GM12878 (cell line): Measurements from ENCODE around the gene ZXDC. TPM values are rescaled to one million over a fixed set of nuclear protein-coding genes. Genes with fewer than 3 reads are reported as not detected.

Source experiments
- ATAC-seq: fragments of 200-7000 bp; cut with Tn5 transposase; 3 replicates; pipeline ENCODE4 v1.9.1; 2020; ENCODE audit warnings: mild to moderate bottlenecking, moderate library complexity
- BruUV-seq: library from RNA; stranded (reverse); fragments of 400-500 nt; replicated peaks from 2 replicates; lab custom pipeline; 2021; lab: Mats Ljungman, UMichigan
- CTCF ChIA-PET: fragments of 300-600 bp; sonication (Branson Sonifier 250); formaldehyde crosslinking; extraction: SDS; loops from one replicate; lab custom pipeline; 2021; ENCODE audit warnings: inconsistent platforms; lab: Yijun Ruan, JAX
- POLR2A ChIA-PET: fragments of 350-600 bp; formaldehyde crosslinking; extraction: SDS; loops from one replicate; lab custom pipeline; 2021; ENCODE audit warnings: inconsistent platforms; lab: Charles Lee
- RAD21 ChIA-PET: fragments of 300-600 bp; sonication (Branson Sonifier 250); formaldehyde crosslinking; loops from one replicate; lab custom pipeline; 2023; ENCODE audit warnings: antibody characterized with exemption; ENCODE audit not compliant: unreplicated experiment; lab: Charles Lee
- SMC1A ChIA-PET: fragments of 300-600 bp; sonication (Branson Sonifier 250); formaldehyde crosslinking; loops from one replicate; lab custom pipeline; 2023; ENCODE audit not compliant: unreplicated experiment, uncharacterized antibody; lab: Charles Lee
- DNase-seq: peaks from one replicate; pipeline ENCODE4 v3.0.0-alpha.2; 2011; ENCODE audit warnings: low read depth, low spot score
- FAIRE-seq: peaks from 3 replicates; lab custom pipeline; 2011; peaks lifted over from hg19 to GRCh38; lab: Jason Lieb, UNC
- H2AFZ ChIP-seq: 2 replicates; pipeline ENCODE4 v1.6.0; 2011; ENCODE audit warnings: low read depth, low read length, control low read depth; ENCODE audit not compliant: control insufficient read depth
- H3K27ac ChIP-seq: 2 replicates; pipeline ENCODE4 v1.5.1; 2011; ENCODE audit warnings: control low read depth; ENCODE audit not compliant: control insufficient read depth, insufficient read depth
- H3K27me3 ChIP-seq, 2 experiments: replicated peaks in 1 of 2; 2 replicates each; pipeline versions ENCODE4 v1.6.0 to v1.6.1; 2011; ENCODE audit warnings: low read length in 1 of 2; ENCODE audit not compliant: control insufficient read depth in 2 of 2, insufficient read depth in 2 of 2
- H3K36me3 ChIP-seq, 2 experiments: 2 replicates each; pipeline ENCODE4 v1.5.1; 2011; ENCODE audit warnings: low read length in 1 of 2; ENCODE audit not compliant: control insufficient read depth in 2 of 2, insufficient read depth in 2 of 2
- H3K4me1 ChIP-seq: 2 replicates; pipeline ENCODE4 v1.6.1; 2011; ENCODE audit warnings: mild to moderate bottlenecking, low read length, moderate library complexity, mixed read lengths; ENCODE audit not compliant: control insufficient read depth, insufficient read depth
- H3K4me2 ChIP-seq: 2 replicates; pipeline ENCODE4 v1.6.0; 2011; ENCODE audit warnings: control low read depth; ENCODE audit not compliant: control insufficient read depth, insufficient read depth
- H3K4me3 ChIP-seq: fragments of 200-600 bp; sonication (generic); 2 replicates; pipeline ENCODE4 v1.5.1; 2016
- H3K79me2 ChIP-seq: 2 replicates; pipeline ENCODE4 v1.6.0; 2011; ENCODE audit warnings: low read length; ENCODE audit not compliant: control insufficient read depth, insufficient read depth
- H3K9ac ChIP-seq: 2 replicates; pipeline ENCODE4 v1.8.0; 2011; ENCODE audit warnings: low read length, control low read depth, mixed read lengths; ENCODE audit not compliant: control insufficient read depth, insufficient read depth
- H3K9me3 ChIP-seq: replicated peaks from 3 replicates; pipeline ENCODE4 v1.5.1; 2011; ENCODE audit warnings: mild to moderate bottlenecking, low read length; ENCODE audit not compliant: control insufficient read depth, insufficient read depth
- H4K20me1 ChIP-seq: 2 replicates; pipeline ENCODE4 v1.6.0; 2011; ENCODE audit not compliant: control insufficient read depth, insufficient read depth
- BMI1 ChIP-seq: fragments of 450-650 bp; IDR thresholded peaks from 2 replicates; pipeline ENCODE4 v1.6.1; 2016; ENCODE audit warnings: mild to moderate bottlenecking, moderate library complexity, borderline replicate concordance
- CEBPB ChIP-seq, 2 experiments: fragments of 150-350 bp in 1 of 2; IDR thresholded peaks; 2 replicates each; pipeline ENCODE4 v1.6.1; 2012 to 2014; ENCODE audit warnings: low read depth in 2 of 2, low read length in 2 of 2, borderline replicate concordance in 1 of 2, inconsistent platforms in 1 of 2
- CHD1 ChIP-seq: IDR thresholded peaks from 2 replicates; pipeline ENCODE4 v1.6.1; 2012; ENCODE audit warnings: low read depth, low read length, improper control_type of control experiment
- EP300 ChIP-seq, 2 experiments: fragments of 150-350 bp in 1 of 2; IDR thresholded peaks; 2 replicates each; pipeline ENCODE4 v1.6.1; 2011 to 2012; ENCODE audit warnings: low read depth in 2 of 2, low read length in 2 of 2, borderline replicate concordance in 1 of 2, improper control_type of control experiment in 1 of 2, inconsistent platforms in 1 of 2; ENCODE audit not compliant: control insufficient read depth in 1 of 2
- ESRRA ChIP-seq: IDR thresholded peaks from 2 replicates; pipeline ENCODE4 v1.6.1; 2012; ENCODE audit warnings: mild to moderate bottlenecking, low read length, improper control_type of control experiment
- HDAC6 ChIP-seq: fragments of 200-600 bp; sonication (generic); IDR thresholded peaks from one replicate; pipeline ENCODE4 v1.8.0; 2017; ENCODE audit warnings: antibody characterized with exemption; ENCODE audit not compliant: unreplicated experiment
- IKZF2 ChIP-seq, 2 experiments: fragments of 450-650 bp; IDR thresholded peaks; 2 replicates each; pipeline ENCODE4 v1.6.1; 2017; ENCODE audit warnings: mild to moderate bottlenecking in 2 of 2, moderate library complexity in 2 of 2
- MEF2A ChIP-seq: IDR thresholded peaks from 2 replicates; pipeline ENCODE4 v1.6.1; 2011; ENCODE audit warnings: low read depth, mild to moderate bottlenecking, low read length, moderate library complexity; ENCODE audit not compliant: insufficient read depth
- NFYA ChIP-seq: IDR thresholded peaks from 2 replicates; pipeline ENCODE4 v1.6.1; 2011; ENCODE audit warnings: low read depth, mild to moderate bottlenecking, low read length, improper control_type of control experiment, borderline replicate concordance
- RBBP5 ChIP-seq: fragments of 200-600 bp; sonication (generic); conservative IDR thresholded peaks from 2 replicates; pipeline ENCODE4 v1.6.1; 2016
- SIN3A ChIP-seq: IDR thresholded peaks from 2 replicates; pipeline ENCODE4 v1.6.1; 2012; ENCODE audit warnings: low read depth, low read length, improper control_type of control experiment
- SMAD1 ChIP-seq: fragments of 450-650 bp; IDR thresholded peaks from 2 replicates; pipeline ENCODE4 v1.6.1; 2018; ENCODE audit warnings: mild to moderate bottlenecking, low read depth; ENCODE audit not compliant: partially characterized antibody
- TARDBP ChIP-seq: IDR thresholded peaks from 2 replicates; pipeline ENCODE4 v1.6.1; 2016; ENCODE audit warnings: borderline replicate concordance
- TBL1XR1 ChIP-seq: IDR thresholded peaks from 2 replicates; pipeline ENCODE4 v1.6.1; 2012; ENCODE audit warnings: low read depth, low read length, improper control_type of control experiment
- WGBS: methylation state at CpG from one replicate; pipeline ENCODE4 v1.1.6; 2016; ENCODE audit warnings: low lambda C conversion rate; ENCODE audit not compliant: insufficient replicate concordance, insufficient coverage; ENCODE audit errors: missing lambda C conversion rate; 5-methylcytosine and 5-hydroxymethylcytosine counted together
- in situ Hi-C: fragments of 300-500 bp; cut with MboI; formaldehyde crosslinking; loops from 9 replicates; pipeline ENCODE4 v1.14.3; 2018; ENCODE audit warnings: mixed read lengths
- intact Hi-C: fragments of 100-400 bp; cut with micrococcal nuclease; formaldehyde crosslinking; loops from one replicate; pipeline ENCODE4 v1.14.2; 2022; ENCODE audit not compliant: unreplicated experiment
- polyA plus RNA-seq, 11 experiments: library from polyadenylated mRNA; depleted of rRNA in 4 of 11; unstranded in 6 of 11; stranded (reverse) in 5 of 11; fragments of >200 nt; fragmentation: Nextera tagmentation in 4 of 11; fragmentation: Illumina TruSeq in 1 of 11; extraction: Ambion mirVana in 4 of 11; extraction: Trizol in 1 of 11; gene quantifications; 1 replicate in 1 of 11; 2 replicates in 10 of 11; pipeline versions ENCODE4 v1.2.1 to v1.2.3, GENCODE V29; 2011 to 2016; ENCODE audit warnings: inconsistent platforms in 2 of 11, missing spikeins in 2 of 11, low read depth in 1 of 11
- total RNA-seq, 4 experiments: library from RNA; depleted of rRNA in 3 of 4; stranded (reverse); fragments of >200 nt in 3 of 4; fragmentation: Illumina TruSeq in 1 of 4; extraction: Trizol in 1 of 4; gene quantifications; 2 replicates each; pipeline versions ENCODE4 v1.2.1 to v1.2.3, GENCODE V29; 2013 to 2021

Gene ZXDC
- total and polyA plus RNA-seq, 10 of the 15 experiments (the other 5 are each of a cell fraction or from before 2014, with no cell fraction given) = 0.72 to 15.3 (median 8.5) TPM

DNA sequence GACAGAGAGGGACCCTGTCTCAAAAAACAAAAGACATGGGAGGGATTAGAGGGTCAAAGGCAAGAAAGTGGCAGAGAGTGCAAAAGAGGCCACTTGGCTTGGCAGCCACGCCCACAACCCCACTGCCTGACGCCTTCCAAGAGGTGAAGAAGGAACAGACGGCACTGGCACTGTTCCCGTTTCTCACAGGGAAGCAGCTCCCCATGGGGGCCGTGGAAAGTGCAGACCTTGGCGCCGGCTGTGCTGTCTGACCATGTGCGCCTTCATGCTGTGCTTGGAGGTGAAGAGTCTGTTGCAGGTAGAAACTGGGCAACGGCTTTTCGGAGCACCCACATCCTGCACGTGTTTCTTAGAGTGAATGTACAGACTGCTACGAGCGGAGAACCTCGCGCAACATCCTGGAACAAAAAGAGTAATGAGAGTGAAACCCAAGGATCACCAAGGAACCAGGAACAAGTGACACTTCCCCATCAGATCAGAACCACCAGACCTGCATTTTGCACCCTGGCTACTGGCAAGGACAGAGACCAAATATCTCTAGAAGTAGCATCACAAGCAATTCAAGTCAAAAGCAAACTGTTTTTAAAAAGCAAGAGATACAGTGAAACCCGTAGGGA, 9.7 kb downstream of the ZXDC start:
- FAIRE-seq (no peak), ATAC-seq (no peak), DNase-seq (no peak)
- H3K4me2 ChIP-seq = no peak overlapping the region
- no peaks in the 10 kb centered on the region for H3K79me2 ChIP-seq
- CTCF ChIA-PET = no interaction called here
- no peak overlapping the region for H3K27ac ChIP-seq
- H3K4me3 ChIP-seq = no peak overlapping the region
- H3K27me3 ChIP-seq = no peaks in the 10 kb centered on the region
- no peaks in the 10 kb centered on the region for H3K4me1 ChIP-seq
- H3K36me3 ChIP-seq = peaks cover 33 to 39% of the 10 kb centered on the region in 2 experiments
- POLR2A ChIA-PET = interaction anchor here (0.9 kb wide), 1 partner anchor 9 kb away, joined by 3 read pairs; no protein-coding TSS in a partner anchor
- WGBS = 95% methylated on average over 16 of the region's 16 CpGs
- RAD21 ChIA-PET = no interaction called here
- BruUV-seq = no TSS peak
- intact Hi-C loops (no loop called here), in situ Hi-C loops (no loop called here)
- SMC1A ChIA-PET = no interaction called here
- peaks cover 3% of the 10 kb centered on the region; the same call in 1 of the 2 replicates for H4K20me1 ChIP-seq
- TF ChIP-seq BMI1 (no peak), CHD1 (no peak), EP300 (IDR thresholded peaks at IDR 0.05; ENCODE audit: borderline replicate concordance in 1 of 2, control insufficient read depth in 1 of 2, low read depth in 2 of 2, low read length in 2 of 2) (no peak)
- no peak overlapping the region for H3K9ac ChIP-seq
- no peak overlapping the region for H2AFZ ChIP-seq
- no peaks in the 10 kb centered on the region for H3K9me3 ChIP-seq

DNA sequence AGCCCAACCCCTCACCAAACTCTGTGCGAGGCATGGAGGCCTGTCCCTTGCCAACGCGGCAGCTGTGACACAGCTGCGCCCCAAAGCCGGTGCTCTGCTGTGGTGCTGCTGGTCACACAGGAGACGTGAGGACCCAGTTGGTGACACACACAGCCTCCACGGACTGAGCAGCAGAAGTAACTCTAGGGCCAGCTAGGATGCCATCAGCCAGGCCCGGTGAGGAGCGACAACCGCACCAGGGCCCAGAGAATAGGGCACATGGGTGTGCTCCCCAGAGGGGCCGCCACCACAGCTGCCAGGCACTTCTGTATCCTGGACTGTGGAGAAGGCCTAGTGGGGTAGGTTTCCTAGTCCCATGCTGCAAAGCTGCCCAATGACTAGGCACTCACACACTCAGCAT, 10.7 kb downstream of the ZXDC start:
- Histone ChIP-seq H3K9me3 (no peaks in the 10 kb centered on the region), H2AFZ (no peak overlapping the region), H3K36me3 (peaks cover 35 to 39% of the 10 kb centered on the region in 2 experiments), H3K27me3 (no peaks in the 10 kb centered on the region), H3K4me1 (no peaks in the 10 kb centered on the region), H4K20me1 (peaks cover 3% of the 10 kb centered on the region; the same call in 1 of the 2 replicates), H3K4me3 (no peak overlapping the region), H3K4me2 (no peak overlapping the region), H3K79me2 (no peaks in the 10 kb centered on the region), H3K9ac (no peak overlapping the region), H3K27ac (no peak overlapping the region)
- CTCF ChIA-PET = no interaction called here
- ATAC-seq = no peak
- BruUV-seq = no TSS peak
- 99% methylated on average over 11 of the region's 11 CpGs for WGBS
- intact Hi-C loops = no loop called here
- DNase-seq = no peak
- SMC1A ChIA-PET = no interaction called here
- RAD21 ChIA-PET = no interaction called here
- in situ Hi-C loops = no loop called here
- POLR2A ChIA-PET = interaction anchor here (0.9 kb wide), 1 partner anchor 10 kb away, joined by 3 read pairs; no protein-coding TSS in a partner anchor
- TF ChIP-seq TARDBP (no peak), SIN3A (no peak), TBL1XR1 (no peak), RBBP5 (no peak), NFYA (no peak), HDAC6 (no peak), IKZF2 (IDR thresholded peaks at IDR 0.05) (no peak), CEBPB (IDR thresholded peaks at IDR 0.05; ENCODE audit: borderline replicate concordance in 1 of 2, low read depth in 2 of 2, low read length in 2 of 2) (no peak), ESRRA (no peak), SMAD1 (no peak), MEF2A (no peak)
- no peak for FAIRE-seq
